H9 (cell line): ENCODE data around the gene SNED1. TPM values are rescaled to one million over a fixed set of nuclear protein-coding genes. Genes with fewer than 3 reads are reported as not detected.

Source experiments
- DNase-seq: peaks from one replicate; pipeline ENCODE4 v3.0.0-alpha.2; 2017
- H2AFZ ChIP-seq: one replicate; pipeline ENCODE4 v1.6.1; 2013; ENCODE audit warnings: mild to moderate bottlenecking, low read length, control low read depth, moderate library complexity
- H2AK5ac ChIP-seq: 2 replicates; pipeline ENCODE4 v1.6.1; 2013; ENCODE audit warnings: low read length, control low read depth, mixed read lengths; ENCODE audit not compliant: insufficient read length
- H2BK120ac ChIP-seq: one replicate; pipeline ENCODE4 v1.6.1; 2013; ENCODE audit warnings: low read depth, mild to moderate bottlenecking, low read length, control low read depth, inconsistent platforms; ENCODE audit not compliant: poor library complexity, severe bottlenecking
- H2BK12ac ChIP-seq: 2 replicates; pipeline ENCODE4 v1.6.1; 2013; ENCODE audit warnings: low read length, control low read depth, mixed read lengths, low read depth; ENCODE audit not compliant: insufficient read length
- H2BK15ac ChIP-seq: 2 replicates; pipeline ENCODE4 v1.6.1; 2013; ENCODE audit warnings: low read depth, low read length, control low read depth
- H2BK20ac ChIP-seq: one replicate; pipeline ENCODE4 v1.6.1; 2013; ENCODE audit warnings: low read depth, mild to moderate bottlenecking, low read length, control low read depth, inconsistent platforms; ENCODE audit not compliant: poor library complexity, severe bottlenecking
- H2BK5ac ChIP-seq: 2 replicates; pipeline ENCODE4 v1.6.1; 2013; ENCODE audit warnings: low read length, control low read depth, mixed read lengths; ENCODE audit not compliant: insufficient read length
- H3K14ac ChIP-seq: 2 replicates; pipeline ENCODE4 v1.6.1; 2013; ENCODE audit warnings: low read length, control low read depth; ENCODE audit not compliant: insufficient read depth
- H3K18ac ChIP-seq: 2 replicates; pipeline ENCODE4 v1.6.1; 2013; ENCODE audit warnings: low read depth, mild to moderate bottlenecking, mixed read lengths, low read length, control low read depth; ENCODE audit not compliant: insufficient read length
- H3K23ac ChIP-seq: 2 replicates; pipeline ENCODE4 v1.6.1; 2013; ENCODE audit warnings: low read length, control low read depth, mixed read lengths, low read depth; ENCODE audit not compliant: insufficient read length
- H3K23me2 ChIP-seq: 2 replicates; pipeline ENCODE4 v1.6.1; 2013; ENCODE audit warnings: low read depth, mild to moderate bottlenecking, mixed read lengths, low read length, control low read depth; ENCODE audit not compliant: insufficient read length, poor library complexity, severe bottlenecking
- H3K27ac ChIP-seq: 2 replicates; pipeline ENCODE4 v1.5.1; 2013; ENCODE audit warnings: low read length, control low read depth, mixed read lengths, low read depth; ENCODE audit not compliant: insufficient read length
- H3K27me3 ChIP-seq: 2 replicates; pipeline ENCODE4 v1.6.1; 2013; ENCODE audit warnings: low read length, control low read depth, inconsistent platforms; ENCODE audit not compliant: insufficient read depth
- H3K4ac ChIP-seq: 2 replicates; pipeline ENCODE4 v1.6.1; 2013; ENCODE audit warnings: low read depth, mild to moderate bottlenecking, control low read depth, inconsistent platforms, low read length, moderate library complexity
- H3K4me1 ChIP-seq: 2 replicates; pipeline ENCODE4 v1.6.1; 2013; ENCODE audit warnings: low read length, control low read depth, inconsistent platforms; ENCODE audit not compliant: insufficient read depth
- H3K4me2 ChIP-seq: 2 replicates; pipeline ENCODE4 v1.6.1; 2013; ENCODE audit warnings: low read length, control low read depth, mixed read lengths; ENCODE audit not compliant: insufficient read length, insufficient read depth
- H3K56ac ChIP-seq: 2 replicates; pipeline ENCODE4 v1.6.1; 2013; ENCODE audit warnings: low read depth, mild to moderate bottlenecking, mixed read lengths, low read length, control low read depth; ENCODE audit not compliant: insufficient read length
- H3K79me1 ChIP-seq: 2 replicates; pipeline ENCODE4 v1.6.1; 2013; ENCODE audit warnings: low read depth, mild to moderate bottlenecking, moderate library complexity, low read length, control low read depth, inconsistent platforms; ENCODE audit not compliant: insufficient read depth, poor library complexity, severe bottlenecking
- H3K79me2 ChIP-seq: 2 replicates; pipeline ENCODE4 v1.6.1; 2013; ENCODE audit warnings: low read length, control low read depth, inconsistent platforms; ENCODE audit not compliant: insufficient read depth
- H3K9ac ChIP-seq: 2 replicates; pipeline ENCODE4 v1.6.1; 2013; ENCODE audit warnings: low read length, control low read depth, mixed read lengths; ENCODE audit not compliant: insufficient read length; ENCODE audit errors: extremely low read depth
- H3K9me3 ChIP-seq: one replicate; pipeline ENCODE4 v1.6.1; 2013; ENCODE audit warnings: low read depth, low read length, inconsistent platforms; ENCODE audit not compliant: control insufficient read depth
- H3T11ph ChIP-seq: one replicate; pipeline ENCODE4 v1.6.1; 2013; ENCODE audit warnings: mild to moderate bottlenecking, low read length, control low read depth, inconsistent platforms
- H4K20me1 ChIP-seq: one replicate; pipeline ENCODE4 v1.6.1; 2013; ENCODE audit not compliant: control insufficient read depth, insufficient read length, insufficient read depth
- H4K5ac ChIP-seq: 2 replicates; pipeline ENCODE4 v1.6.1; 2013; ENCODE audit warnings: low read depth, mild to moderate bottlenecking, mixed read lengths, low read length, control low read depth; ENCODE audit not compliant: insufficient read length
- H4K8ac ChIP-seq: replicated peaks from 2 replicates; pipeline ENCODE4 v1.6.1; 2013; ENCODE audit warnings: low read length, control low read depth, mixed read lengths, low read depth; ENCODE audit not compliant: insufficient read length
- H4K91ac ChIP-seq: 2 replicates; pipeline ENCODE4 v1.6.1; 2013; ENCODE audit warnings: low read depth, mild to moderate bottlenecking, moderate library complexity, mixed read lengths, low read length, control low read depth; ENCODE audit not compliant: insufficient read length
- H3K27ac Mint-ChIP-seq, 3 experiments: 2 replicates in 2 of 3; 3 replicates in 1 of 3; pipeline ENCODE4 v1.8.0; 2020 to 2021; ENCODE audit warnings: mixed read lengths in 3 of 3, mild to moderate bottlenecking in 1 of 3, moderate library complexity in 1 of 3
- H3K27me3 Mint-ChIP-seq: 2 replicates; pipeline ENCODE4 v1.8.0; 2021; ENCODE audit warnings: low read depth, mild to moderate bottlenecking, moderate library complexity, mixed read lengths
- H3K36me3 Mint-ChIP-seq, 3 experiments: 2 replicates in 2 of 3; 3 replicates in 1 of 3; pipeline ENCODE4 v1.8.0; 2020 to 2021; ENCODE audit warnings: low read depth in 3 of 3, mixed read lengths in 3 of 3; ENCODE audit not compliant: insufficient read depth in 1 of 3
- H3K4me1 Mint-ChIP-seq, 2 experiments: 2 replicates each; pipeline ENCODE4 v1.8.0; 2020; ENCODE audit warnings: mixed read lengths in 2 of 2
- H3K4me3 Mint-ChIP-seq, 2 experiments: 2 replicates in 1 of 2; 3 replicates in 1 of 2; pipeline ENCODE4 v1.8.0; 2020 to 2021; ENCODE audit warnings: mild to moderate bottlenecking in 2 of 2, mixed read lengths in 2 of 2, moderate library complexity in 1 of 2
- H3K9me3 Mint-ChIP-seq, 2 experiments: 2 replicates in 1 of 2; 3 replicates in 1 of 2; pipeline ENCODE4 v1.8.0; 2020; ENCODE audit warnings: mild to moderate bottlenecking in 2 of 2, mixed read lengths in 2 of 2, moderate library complexity in 1 of 2
- WGBS: extraction: QIAGEN DNeasy Blood & Tissue Kit; methylation state at CpG from one replicate; pipeline ENCODE4 v1.1.7; 2013; ENCODE audit warnings: missing lambda C conversion rate, low lambda C conversion rate, mixed read lengths; ENCODE audit not compliant: insufficient read length; ENCODE audit errors: extremely low coverage; 5-methylcytosine and 5-hydroxymethylcytosine counted together
- total RNA-seq: library from RNA; stranded (reverse); gene quantifications from 2 replicates; pipeline ENCODE4 v1.2.1, GENCODE V29; 2021
- TF ChIP-seq, protein P1 (sequence below): fragments of 200-600 bp; sonication (generic); conservative IDR thresholded peaks from 3 replicates; pipeline ENCODE4 v1.8.0; 2021; ENCODE audit warnings: antibody characterized with exemption, mild to moderate bottlenecking

Gene SNED1
- total RNA-seq, 1 experiment from 2014 or later, result 2.5 TPM

DNA sequence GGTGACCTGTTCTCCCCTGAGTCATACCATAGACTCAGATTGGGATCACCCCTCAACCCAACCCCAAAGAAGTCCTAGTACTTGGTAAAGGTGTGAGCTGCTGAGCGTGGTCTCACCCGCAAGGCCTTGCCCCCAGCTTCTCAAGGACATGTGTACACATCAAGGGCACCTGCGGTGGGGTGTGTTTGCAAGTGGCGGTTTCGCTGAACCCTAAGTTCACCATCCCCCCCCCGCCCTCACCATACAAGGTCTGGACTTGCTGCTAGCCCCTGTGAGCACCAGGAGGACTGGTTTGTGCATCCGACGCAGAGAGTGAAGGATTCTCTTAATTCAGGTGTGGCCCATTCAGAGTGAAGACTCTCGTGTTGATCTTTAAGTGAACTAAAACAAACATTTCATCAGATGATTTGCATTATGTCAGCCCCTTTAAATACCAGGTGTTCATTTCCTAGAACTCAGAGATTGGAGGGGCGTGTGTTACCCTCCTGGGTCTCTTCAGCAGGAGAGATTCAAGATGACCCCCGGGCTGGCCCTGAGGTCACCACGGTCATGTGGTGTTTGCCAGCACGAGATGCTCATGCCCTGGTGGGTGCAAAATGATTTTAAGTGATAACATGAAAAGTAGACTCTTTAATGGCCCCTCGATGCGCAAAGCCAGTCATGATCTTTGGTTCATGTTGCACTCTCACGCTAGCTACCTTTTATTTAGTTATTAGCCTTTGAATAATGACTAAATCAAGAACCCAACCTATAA, 75.8 kb downstream of the SNED1 start:
- Mint-ChIP-seq H3K27ac (no peak overlapping the region), H3K27me3 (no peaks in the 10 kb centered on the region), H3K4me1 (peaks cover 2 to 5% of the 10 kb centered on the region in 2 experiments; a peak in 3 of 4 replicates), H3K36me3 (peaks cover 0 to 2% (median 0%) of the 10 kb centered on the region in 3 experiments; a peak in 1 of 7 replicates), H3K9me3 (no peaks in the 10 kb centered on the region), H3K4me3 (no peak overlapping the region; a peak in 1 of 5 replicates)
- Histone ChIP-seq H2BK120ac (no peak overlapping the region), H3K14ac (no peak overlapping the region), H2AK5ac (no peak overlapping the region), H3K18ac (no peak overlapping the region), H3K9ac (no peak overlapping the region), H3K4ac (no peak overlapping the region), H3K23me2 (no peaks in the 10 kb centered on the region), H2BK12ac (no peak overlapping the region), H3K79me1 (no peaks in the 10 kb centered on the region), H4K91ac (no peak overlapping the region), H2BK15ac (no peak overlapping the region), H4K5ac (no peak overlapping the region), H3K23ac (no peak overlapping the region), H4K20me1 (no peaks in the 10 kb centered on the region), H3K27me3 (no peaks in the 10 kb centered on the region), H2BK20ac (no peak overlapping the region), H2AFZ (no peak overlapping the region), H2BK5ac (no peak overlapping the region), H4K8ac (no peak overlapping the region), H3K4me2 (no peak overlapping the region), H3K27ac (no peak overlapping the region), H3T11ph (no peak overlapping the region), H3K4me1 (no peaks in the 10 kb centered on the region), H3K9me3 (no peaks in the 10 kb centered on the region), H3K79me2 (no peaks in the 10 kb centered on the region), H3K56ac (no peak overlapping the region)
- DNase-seq, result no peak
- TF ChIP-seq, protein P1, sequence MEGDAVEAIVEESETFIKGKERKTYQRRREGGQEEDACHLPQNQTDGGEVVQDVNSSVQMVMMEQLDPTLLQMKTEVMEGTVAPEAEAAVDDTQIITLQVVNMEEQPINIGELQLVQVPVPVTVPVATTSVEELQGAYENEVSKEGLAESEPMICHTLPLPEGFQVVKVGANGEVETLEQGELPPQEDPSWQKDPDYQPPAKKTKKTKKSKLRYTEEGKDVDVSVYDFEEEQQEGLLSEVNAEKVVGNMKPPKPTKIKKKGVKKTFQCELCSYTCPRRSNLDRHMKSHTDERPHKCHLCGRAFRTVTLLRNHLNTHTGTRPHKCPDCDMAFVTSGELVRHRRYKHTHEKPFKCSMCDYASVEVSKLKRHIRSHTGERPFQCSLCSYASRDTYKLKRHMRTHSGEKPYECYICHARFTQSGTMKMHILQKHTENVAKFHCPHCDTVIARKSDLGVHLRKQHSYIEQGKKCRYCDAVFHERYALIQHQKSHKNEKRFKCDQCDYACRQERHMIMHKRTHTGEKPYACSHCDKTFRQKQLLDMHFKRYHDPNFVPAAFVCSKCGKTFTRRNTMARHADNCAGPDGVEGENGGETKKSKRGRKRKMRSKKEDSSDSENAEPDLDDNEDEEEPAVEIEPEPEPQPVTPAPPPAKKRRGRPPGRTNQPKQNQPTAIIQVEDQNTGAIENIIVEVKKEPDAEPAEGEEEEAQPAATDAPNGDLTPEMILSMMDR, result no peak
- WGBS, result no CpG with 5 or more reads among the region's 16 CpGs
